ENCODE measurements around the gene FEZ2.

- TF ChIP-seq EP300 (conservative IDR thresholded peaks at IDR 0.05; ENCODE audit: poor library complexity, severe bottlenecking), result no peak
- TF ChIP-seq CTCF (IDR thresholded peaks at IDR 0.05; ENCODE audit: poor library complexity, severe bottlenecking), result no peak
- no peak for TF ChIP-seq RAD21 (conservative IDR thresholded peaks at IDR 0.05)
- no peak for TF ChIP-seq EZH2 (IDR thresholded peaks at IDR 0.05; ENCODE audit: borderline replicate concordance, insufficient read depth, low read length, poor library complexity, severe bottlenecking)
- TF ChIP-seq TAF1 (IDR thresholded peaks at IDR 0.05; ENCODE audit: low read depth), result no peak
Observed at GRCh38 chr2:36605273-36605672, 7.3 kb upstream of the FEZ2 start.

Data from neural cell (in vitro differentiated cells).